ENCODE data around the gene CDHR1.

CDHR1 gene

DNA sequence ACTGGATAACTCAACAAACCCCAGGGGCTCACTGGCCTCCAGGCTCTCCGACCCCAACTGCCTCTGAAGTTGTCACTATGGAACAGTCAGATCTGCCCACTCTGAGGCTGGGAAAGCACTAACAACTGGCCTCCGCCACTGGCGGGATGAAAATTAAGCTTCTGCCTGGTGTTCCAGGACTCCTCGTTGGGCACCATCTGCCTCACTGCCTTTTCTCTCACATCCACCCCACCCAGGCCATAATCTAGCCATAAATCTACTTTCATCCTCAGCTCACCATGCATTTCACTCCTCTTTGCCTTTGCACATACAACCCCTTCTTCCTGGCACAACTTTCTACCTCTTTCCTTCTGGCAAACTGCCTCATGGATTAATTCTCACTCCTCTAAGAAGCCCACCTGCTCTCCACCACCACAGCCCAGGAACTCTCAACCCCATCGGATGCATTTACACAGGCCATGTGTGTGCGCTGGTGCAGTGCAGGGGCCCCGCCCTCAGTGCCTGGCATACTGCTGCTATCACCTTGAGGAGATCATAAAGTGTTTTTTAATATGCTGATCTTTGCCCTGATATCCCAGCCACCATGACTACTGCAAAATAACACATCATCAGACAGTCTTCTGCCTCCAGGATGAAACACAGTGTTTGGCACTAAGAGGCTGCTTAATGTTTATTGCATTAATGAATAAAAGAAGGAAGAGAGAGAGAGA, 4.0 kb downstream of the CDHR1 start:
- DNase-seq (ENCODE audit: low read depth, low spot score), result no peak

DNA sequence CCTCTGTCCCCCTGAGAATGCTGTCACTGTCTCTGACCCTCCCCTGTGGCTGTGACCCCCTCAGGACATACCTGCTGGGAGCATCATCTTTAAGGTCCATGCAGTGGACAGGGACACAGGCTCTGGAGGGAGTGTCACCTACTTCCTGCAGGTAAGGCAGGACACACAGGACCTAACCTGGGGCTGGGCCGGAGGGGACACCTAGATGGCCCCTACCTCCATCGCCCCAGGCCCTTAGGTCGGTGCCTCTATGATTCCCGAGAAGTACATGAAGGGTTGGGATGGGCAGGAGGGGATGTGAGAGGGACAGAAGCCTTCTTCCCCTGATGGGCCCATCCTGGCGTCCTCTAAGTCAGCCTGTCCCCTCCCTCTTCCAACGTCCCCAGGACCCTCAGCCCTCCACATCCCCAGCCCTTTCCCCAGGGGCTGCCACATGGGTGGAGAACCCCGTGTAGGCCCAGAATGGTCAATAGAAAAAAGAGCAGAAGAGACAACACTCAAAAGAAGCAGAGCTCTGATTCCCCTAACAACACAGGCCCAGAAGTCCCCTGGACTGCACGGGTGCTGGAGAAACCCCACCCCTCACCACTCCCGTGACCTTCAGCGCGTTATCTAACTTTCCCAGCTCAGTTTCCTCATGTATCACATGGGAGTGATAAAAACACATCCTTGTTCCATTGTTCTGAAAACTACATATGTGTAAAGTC, 6.4 kb downstream of the CDHR1 start:
- no peak for DNase-seq (ENCODE audit: low read depth, low spot score)

DNA sequence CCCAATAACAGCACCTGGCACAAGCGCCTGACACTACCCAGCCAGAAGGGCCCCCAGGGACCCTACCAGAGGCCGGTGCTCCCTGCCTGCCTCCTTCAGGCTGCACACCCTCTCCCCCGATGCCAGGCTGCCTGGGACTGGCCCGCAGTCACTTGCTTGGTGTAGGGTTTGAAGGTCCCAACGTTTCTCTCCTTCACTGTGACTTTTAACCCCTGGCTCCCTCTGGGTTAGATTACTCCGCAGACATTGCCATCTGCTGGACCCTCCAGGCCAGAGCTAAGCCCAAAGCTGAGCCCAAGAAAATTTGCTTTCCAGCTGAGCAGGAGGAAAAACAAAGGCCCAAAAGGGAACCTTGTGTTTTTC, 6.9 kb downstream of the CDHR1 start:
- DNase-seq (ENCODE audit: low read depth, low spot score), result no peak

DNA sequence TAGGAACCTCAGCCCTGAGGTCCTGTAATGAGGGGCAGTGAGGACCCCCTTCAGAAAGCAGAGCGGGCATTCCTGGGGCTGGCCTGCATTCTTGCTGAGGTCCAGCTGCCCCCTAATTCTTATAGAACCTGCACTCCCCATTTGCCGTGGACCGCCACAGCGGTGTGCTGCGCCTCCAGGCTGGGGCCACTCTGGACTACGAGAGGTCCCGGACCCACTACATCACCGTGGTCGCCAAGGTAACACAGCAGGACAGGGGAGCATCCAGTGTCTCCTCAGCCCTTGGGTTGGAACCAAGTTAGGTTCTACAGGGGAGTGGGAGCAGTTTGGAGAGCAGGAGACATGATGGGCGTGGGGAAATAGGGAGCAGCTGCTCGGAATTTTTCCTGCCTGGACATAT, 7.3 kb downstream of the CDHR1 start:
- DNase-seq (ENCODE audit: low read depth, low spot score), result no peak

DNA sequence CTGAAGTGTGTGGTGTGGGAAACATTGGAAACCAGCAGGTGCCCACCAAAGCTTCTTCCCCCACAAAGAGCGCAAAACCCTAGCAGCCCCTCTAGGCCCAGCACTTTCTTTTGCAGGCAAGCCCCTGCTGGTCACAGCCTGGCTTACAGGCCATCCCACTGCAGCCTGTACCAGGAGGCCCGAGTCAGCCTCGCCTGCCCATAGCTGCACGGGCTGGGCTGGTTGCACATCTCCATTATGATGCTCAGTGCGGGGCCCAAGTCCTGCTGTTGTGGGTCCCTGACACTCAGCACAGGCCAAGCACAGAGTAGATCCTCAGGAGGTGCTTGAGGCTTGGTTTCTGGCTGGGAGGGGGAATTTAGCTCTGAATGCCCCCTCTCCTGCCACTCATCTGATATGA, 8.0 kb downstream of the CDHR1 start:
- DNase-seq (ENCODE audit: low read depth, low spot score), result no peak

DNA sequence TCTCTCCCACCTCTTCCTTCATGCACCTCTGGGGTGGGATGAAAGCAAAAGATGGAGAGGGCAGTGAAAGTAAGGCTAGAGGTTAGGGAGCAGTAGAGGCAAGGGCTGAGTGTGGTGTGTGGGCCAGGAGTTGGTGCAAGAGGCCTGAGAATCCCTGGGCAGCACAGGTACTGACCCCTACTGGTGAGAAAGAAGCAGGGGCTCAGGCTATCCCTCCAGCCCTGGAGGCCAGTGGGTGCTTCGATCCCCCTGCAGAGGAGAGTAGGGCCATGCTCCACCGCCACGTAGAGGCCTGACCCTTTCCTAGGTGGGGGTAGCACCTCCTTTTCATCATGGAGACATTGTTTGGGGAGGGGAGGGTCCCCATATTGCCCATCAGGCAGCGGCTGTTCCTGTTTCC, 9.8 kb downstream of the CDHR1 start:
- DNase-seq (ENCODE audit: low read depth, low spot score), result no peak

DNA sequence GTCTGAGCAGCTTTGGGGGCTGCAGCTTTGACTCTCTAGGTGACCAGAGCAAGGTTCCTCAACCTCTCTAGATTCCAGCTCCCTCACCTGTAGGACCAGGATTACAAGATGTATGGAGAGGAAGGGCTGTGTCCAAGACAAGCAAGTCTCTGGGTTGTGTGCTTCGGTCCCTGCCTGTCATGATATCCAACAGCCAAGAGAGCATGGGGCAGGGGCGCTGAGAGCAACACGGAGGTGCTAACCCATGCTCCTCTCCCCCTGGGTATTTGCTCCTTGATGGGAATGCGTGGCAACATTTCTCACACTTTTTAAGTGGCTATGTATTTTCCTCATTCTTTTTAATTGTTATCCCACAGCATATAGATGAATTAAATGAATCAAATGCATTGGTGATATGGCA, 10.3 kb downstream of the CDHR1 start:
- DNase-seq (ENCODE audit: low read depth, low spot score), result no peak

DNA sequence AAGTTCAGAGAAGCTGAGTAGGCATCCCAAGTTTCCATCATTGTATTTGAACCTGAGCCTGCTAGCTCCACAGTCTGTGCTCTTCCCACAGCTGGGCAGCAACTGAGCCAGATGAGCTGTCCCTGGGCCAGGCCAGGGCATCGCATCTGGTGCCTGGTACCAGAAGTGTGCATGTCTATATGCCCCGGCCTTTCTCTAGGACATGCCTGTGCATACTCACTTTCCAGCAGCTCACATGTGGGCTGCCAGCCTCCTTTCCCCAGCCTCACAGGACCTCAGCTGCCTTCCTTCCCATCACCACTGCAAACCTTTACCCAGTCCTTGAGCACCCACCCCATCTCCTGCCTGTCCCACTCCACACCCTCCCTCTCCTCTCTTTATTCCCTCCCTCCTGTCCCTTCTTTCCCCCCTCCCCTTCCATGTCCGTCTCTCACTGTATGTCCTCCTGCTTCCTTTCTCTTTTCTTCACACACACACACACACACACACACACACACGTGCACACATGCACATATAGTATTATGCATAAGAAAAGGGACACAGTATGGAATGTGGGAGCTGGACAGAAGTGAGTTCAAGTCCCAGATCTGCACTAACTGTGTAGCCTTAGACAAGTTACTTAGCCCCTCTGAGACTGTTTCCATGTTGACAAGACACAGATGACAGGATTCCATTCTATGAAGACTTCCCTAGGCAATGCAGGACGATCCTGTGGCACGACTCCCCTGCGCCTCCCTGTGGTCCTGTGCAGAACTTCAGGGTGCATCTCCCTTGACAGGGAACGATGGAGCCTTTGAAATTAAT, 10.9 kb downstream of the CDHR1 start:
- peak; percentile 6 for DNase-seq (ENCODE audit: low read depth, low spot score)

DNA sequence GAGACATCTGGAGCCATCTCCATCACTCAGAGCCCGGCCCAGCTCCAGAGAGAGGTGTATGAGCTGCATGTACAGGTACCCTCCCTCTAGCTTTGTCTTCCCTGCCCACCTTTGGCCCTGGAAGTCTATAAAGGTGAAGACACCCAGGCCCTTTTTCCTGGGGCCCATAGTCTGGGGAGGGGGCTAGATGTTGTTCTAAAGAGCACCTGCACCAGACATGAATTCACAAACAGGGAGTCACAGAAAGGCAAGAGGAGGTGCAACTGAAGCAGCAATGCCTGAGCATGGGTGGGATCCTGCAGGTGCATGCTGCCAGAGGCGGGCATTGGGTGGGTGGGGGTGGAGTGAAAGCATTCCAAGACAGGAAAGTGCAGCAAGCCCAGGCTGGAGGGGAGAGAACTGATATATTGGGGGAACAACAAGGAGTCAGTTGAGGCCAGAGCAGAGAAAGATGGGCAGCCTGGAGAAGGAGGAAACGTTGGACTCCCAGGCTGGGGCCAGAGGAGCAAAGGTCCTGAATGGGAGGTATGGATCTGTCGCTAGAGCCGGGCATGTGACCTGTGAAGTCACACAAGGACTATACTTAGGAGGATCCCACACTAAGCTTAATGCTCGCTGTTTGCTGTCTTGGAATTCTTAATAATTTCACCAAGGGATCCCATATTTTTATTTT, 11.7 kb downstream of the CDHR1 start:
- DNase-seq (ENCODE audit: low read depth, low spot score), result no peak

DNA sequence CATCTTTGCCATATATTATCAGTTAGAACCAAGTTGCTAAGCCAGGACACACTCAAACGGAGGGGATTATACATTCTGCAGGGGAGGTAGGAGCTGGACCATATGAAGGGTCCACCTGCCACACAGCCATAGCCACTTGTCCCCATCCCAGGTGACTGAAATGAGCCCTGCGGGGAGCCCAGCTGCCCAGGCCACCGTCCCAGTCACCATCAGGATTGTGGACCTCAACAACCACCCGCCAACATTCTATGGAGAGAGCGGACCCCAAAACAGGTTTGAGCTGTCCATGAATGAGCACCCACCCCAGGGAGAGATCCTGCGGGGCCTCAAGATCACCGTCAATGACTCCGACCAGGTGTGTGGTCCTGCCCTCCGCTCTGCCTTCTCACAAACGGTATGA, 13.7 kb downstream of the CDHR1 start:
- DNase-seq (ENCODE audit: low read depth, low spot score), result no peak

DNA sequence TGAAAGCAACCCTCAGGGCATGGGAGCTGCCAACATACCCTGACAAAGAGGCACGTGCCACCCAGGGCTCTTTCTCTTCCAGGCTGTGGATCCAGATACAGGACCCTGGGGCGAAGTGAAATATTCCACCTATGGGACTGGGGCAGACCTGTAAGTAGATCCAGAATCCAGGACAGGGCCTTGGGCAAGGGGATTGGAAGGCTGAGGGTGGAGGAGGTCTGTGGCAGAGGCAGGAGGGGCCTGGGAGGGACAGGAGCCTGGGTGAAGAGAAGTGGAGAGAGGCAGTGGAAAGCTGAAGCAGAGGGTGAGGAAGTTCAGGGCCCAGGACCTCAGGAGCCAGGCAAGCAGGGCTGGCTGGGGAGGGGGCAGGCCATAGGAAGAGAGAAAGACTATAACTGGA, 17.2 kb downstream of the CDHR1 start:
- no peak for DNase-seq (ENCODE audit: low read depth, low spot score)

DNA sequence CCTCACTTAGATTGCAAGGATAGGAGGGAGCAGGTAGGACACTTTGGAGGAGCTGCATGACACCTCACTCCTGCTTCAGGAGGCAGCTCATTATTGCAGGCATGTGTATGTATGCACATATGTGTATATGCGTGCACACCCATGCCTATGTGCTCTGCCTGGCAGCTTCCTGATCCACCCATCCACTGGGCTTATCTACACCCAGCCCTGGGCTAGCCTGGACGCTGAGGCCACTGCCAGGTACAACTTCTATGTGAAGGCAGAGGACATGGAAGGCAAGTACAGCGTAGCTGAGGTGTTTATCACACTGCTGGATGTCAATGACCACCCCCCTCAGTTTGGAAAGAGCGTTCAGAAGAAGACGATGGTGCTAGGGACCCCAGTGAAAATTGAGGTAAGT, 17.7 kb downstream of the CDHR1 start:
- DNase-seq (ENCODE audit: low read depth, low spot score), result no peak

DNA sequence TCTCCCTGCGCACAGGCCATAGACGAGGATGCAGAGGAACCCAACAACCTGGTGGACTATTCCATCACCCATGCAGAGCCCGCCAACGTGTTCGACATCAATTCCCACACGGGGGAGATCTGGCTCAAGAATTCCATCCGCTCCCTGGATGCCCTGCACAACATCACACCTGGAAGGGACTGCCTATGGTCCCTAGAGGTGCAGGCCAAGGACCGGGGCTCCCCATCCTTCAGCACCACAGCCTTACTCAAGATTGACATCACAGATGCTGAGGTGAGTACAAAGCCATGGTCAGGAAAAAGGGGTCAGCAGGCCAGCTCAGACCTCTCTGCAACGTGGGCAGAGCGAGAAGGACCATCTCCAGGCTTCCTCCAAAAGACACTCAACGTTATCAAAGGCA, 18.7 kb downstream of the CDHR1 start:
- no peak for DNase-seq (ENCODE audit: low read depth, low spot score)

DNA sequence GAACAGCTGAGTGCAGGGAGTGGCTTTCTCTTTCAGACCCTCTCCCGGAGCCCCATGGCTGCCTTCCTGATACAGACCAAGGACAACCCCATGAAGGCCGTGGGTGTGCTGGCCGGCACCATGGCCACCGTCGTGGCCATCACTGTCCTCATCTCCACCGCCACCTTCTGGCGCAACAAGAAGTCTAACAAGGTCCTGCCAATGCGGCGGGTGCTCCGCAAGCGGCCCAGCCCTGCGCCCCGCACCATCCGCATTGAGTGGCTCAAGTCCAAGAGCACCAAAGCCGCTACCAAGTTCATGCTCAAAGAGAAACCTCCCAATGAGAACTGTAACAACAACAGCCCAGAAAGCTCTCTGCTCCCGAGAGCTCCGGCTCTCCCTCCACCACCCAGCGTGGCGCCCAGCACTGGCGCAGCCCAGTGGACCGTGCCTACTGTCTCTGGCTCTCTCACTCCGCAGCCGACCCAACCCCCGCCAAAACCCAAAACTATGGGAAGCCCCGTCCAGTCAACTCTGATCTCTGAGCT, 19.8 kb downstream of the CDHR1 start:
- DNase-seq (ENCODE audit: low read depth, low spot score), result no peak

DNA sequence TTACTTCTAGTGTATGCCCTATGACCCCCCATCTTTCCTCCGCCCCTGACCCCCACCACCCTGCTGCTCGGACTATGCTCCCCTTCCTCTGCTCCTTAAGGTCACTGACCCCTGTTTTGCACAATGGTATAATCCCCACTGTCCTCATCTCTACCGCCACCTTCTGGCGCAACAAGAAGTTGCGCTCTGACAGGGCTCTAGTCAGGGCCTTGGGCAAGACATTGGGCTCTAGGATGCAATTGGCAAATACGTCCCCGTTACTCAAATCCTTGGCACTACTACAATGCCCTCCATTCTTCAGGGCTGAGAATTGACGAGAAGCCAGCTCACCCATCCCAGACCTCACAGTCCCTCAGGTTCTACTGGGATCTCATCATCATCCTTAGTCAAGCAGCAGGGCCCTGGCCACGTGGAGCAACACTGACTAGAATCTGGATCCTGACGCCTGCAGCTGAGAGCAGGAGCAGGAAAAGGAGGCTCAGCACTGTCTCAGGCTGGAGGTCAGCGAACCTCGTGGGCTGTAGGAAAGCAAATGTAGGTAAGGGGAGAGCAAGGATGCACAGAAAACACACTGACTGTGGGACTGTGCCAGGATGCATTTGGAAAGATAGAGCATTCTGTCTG, 20.4 kb downstream of the CDHR1 start:
- DNase-seq (ENCODE audit: low read depth, low spot score), result no peak

DNA sequence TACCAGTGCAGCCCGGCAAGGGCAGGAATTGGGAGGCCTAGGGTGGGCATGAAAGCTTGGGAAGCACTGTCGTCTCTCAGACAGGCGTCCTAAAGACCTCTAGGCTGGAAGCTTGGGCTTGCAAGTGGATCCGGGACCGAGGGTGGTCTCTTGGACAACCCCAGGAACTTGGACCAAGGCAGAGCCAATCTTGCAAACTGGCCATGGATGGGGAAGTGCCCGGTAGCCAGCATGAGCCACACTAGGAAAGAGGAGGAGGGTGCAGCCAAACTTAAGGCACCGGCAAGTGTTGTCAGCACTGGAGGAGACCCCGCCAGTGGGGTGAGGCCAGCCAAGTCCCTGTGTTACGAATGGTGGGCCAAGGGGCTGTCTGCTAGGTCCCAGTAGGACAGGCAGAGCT, 22.5 kb downstream of the CDHR1 start:
- DNase-seq (ENCODE audit: low read depth, low spot score), result no peak

DNA sequence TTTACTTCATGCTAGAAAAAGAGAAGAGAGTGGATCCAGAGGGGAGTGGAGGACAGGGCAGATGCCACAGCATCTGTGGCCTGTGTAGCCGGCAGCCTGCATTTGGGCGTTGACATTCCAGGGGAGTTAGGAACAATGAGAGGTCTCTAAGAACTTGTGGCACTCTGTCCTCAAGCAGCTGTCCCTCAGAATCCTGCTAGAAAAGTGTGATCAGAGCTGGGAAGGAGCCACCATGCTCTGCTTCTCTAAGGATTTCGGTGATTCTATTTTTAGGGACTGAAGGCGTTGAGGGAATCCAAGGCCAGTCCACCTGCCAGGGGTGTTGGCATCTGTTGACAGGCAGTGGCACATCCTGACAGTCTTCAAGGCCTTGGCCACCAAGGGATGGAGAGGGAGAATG, 23.4 kb downstream of the CDHR1 start:
- DNase-seq (ENCODE audit: low read depth, low spot score), result no peak

DNA sequence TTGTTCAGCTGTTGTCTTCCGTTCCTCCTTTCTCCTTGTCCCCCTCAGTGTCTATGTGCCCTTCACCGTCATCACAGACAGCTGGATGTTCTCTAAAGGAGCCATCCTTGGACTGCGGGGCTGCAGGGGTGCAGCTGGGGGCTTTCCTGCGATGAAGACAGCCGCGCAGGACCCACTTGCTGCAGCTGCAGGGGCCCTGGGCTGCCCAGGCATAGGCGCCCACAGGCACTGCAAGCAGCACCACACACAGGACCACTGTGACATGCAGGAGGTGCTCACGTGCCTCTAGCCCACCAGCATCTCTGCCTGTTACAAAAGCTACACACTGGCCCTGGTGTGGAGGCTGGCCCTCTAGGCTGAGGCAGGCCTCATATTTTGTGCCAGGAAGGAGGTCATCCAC, 27.6 kb downstream of the CDHR1 start:
- no peak for DNase-seq (ENCODE audit: low read depth, low spot score)

DNA sequence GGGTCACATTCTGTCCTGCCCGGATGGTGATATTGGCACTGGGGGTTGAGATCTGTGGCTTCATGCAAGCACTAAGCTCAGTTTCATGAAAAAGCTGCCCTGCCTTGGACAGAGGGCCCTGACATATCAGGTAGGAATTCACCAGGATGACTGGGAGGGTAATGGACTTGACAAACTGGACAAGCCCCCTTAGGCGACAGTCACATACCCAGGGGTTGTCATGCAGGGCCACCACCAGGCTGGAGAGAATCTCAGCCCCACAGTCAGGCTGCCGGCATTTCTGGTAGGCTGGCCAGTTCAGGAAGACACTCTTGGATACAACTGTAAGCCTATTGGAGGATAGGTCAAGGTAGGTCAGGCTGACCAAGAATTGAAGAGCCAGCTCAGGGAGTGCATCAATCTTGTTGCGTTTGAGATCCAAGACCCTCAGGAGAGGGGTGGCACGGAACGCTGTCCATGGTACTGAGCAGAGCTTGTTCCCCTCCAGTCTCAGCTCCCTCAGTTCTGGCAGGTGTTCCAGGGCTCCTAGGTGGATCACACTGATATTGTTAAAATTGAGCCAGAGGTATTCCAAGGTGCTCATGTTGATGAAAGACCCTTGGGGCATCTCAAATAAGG, 30.2 kb downstream of the CDHR1 start:
- DNase-seq (ENCODE audit: low read depth, low spot score), result no peak

DNA sequence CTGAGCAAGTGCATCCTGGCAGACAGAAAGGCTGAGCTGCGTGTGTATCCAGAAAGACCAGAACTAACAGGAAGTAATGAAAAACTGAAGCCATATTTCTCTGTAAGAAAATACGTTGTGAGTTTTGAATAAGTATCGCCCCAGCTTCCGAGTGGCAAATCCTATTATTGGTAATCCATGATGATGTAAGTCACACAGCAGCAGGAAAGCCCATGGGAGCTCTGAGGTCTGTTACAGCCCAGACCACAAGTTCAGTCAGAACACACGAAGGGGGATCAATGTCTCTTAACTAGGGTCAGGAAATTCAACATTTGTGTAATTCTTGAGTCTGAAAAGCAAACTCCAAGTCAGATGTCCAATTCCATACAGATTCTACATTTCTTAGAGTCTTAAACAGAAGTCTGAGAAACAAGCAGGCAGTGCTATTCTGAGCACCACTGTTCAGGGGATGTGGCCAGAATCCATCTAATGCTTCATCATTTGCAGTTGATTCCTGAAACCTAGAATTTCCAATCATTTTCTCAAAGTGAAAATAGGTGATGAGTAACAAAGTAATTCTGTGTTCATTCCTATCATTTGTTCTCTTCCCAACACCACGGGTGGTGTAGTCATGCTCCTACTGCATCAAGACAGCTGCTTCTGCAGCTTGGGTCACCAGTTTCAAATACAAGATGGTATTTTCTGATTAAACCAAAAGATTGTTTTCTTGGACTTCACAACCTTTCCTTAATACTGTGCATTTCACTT, 31.3 kb downstream of the CDHR1 start, which contains the start of gene LRIT2:
Gene LRIT2 (minus strand): TSS at position 118 of the 747 bp plus-strand sequence. CDS start 24 bp downstream, at position 94.
- DNase-seq (ENCODE audit: low read depth, low spot score), result no peak
